ENCODE measurements around the gene CCDC57. TPM values are rescaled to one million over a fixed set of nuclear protein-coding genes. Genes with fewer than 3 reads are reported as not detected.

CCDC57 gene
- polyA plus RNA-seq, 3 donors: 17.1 to 43.8 (median 20.1) TPM

DNA sequence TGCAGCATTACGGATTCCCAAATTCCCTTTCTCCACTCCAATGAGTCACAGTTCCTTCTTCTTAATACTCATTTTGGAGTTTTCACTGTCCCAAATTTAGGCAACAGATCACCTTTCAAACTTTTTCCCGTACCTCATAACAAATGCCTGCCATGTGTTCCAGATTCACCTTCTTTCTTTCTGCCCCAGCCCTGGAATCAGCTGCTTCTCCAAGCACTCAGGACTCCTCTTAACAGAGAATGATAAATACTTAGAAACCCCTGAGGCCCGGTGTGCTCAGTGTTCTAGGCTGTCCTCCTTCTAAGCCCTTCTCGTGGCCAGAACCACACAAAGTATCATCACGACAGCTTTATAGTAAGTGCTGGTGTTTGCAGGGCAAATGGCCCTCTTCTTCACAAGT lies 45.9 kb upstream of the CCDC57 start:
- Histone ChIP-seq H2AFZ (ENCODE audit: insufficient read depth, low read depth, low read length, poor library complexity, severe bottlenecking) (no peak overlapping the region), H3K27ac (ENCODE audit: low read depth in 1 of 2, low read length in 2 of 2) (no peak overlapping the region), H3K4me2 (replicated peaks; ENCODE audit: extremely low read depth, low read length, poor library complexity, severe bottlenecking) (no peak overlapping the region), H3K4me1 (ENCODE audit: control insufficient read depth in 1 of 2, insufficient read depth in 2 of 2, low read length in 2 of 2) (no peaks in the 10 kb centered on the region), H4K20me1 (ENCODE audit: insufficient read depth, low read length) (peaks cover 94% of the 10 kb centered on the region), H3K4me3 (replicated peaks in 1 of 3; ENCODE audit: low read depth in 2 of 3, low read length in 3 of 3) (no peak overlapping the region), H3K36me3 (replicated peaks in 1 of 2; ENCODE audit: control insufficient read depth in 1 of 2, insufficient read depth in 2 of 2, low read length in 2 of 2) (peaks cover 83 to 87% of the 10 kb centered on the region in 2 donors), H3K9me3 (replicated peaks in 1 of 2; ENCODE audit: control insufficient read depth in 1 of 2, insufficient read depth in 1 of 2, low read length in 2 of 2) (no peaks in the 10 kb centered on the region), H3K27me3 (ENCODE audit: control insufficient read depth in 2 of 2, insufficient read depth in 2 of 2, low read length in 2 of 2) (no peaks in the 10 kb centered on the region), H3K79me2 (ENCODE audit: insufficient read depth, low read length) (peaks cover 81% of the 10 kb centered on the region), H3K9ac (ENCODE audit: insufficient read depth, low read length, poor library complexity, severe bottlenecking) (no peak overlapping the region)
- Mint-ChIP-seq H3K9me3 (peaks cover 0 to 2% (median 0%) of the 10 kb centered on the region in 7 donors), H3K4me1 (peaks cover 8% of the 10 kb centered on the region), H3K4me3 (no peak overlapping the region), H3K27me3 (ENCODE audit: low read depth in 3 of 3) (no peaks in the 10 kb centered on the region), H3K27ac (peak overlapping the region in 4 of 7 donors; percentile 3 to 75 (median 38)), H3K36me3 (peaks cover 79 to 84% of the 10 kb centered on the region in 2 donors)
- no peak for DNase-seq
- TF ChIP-seq, protein P1, sequence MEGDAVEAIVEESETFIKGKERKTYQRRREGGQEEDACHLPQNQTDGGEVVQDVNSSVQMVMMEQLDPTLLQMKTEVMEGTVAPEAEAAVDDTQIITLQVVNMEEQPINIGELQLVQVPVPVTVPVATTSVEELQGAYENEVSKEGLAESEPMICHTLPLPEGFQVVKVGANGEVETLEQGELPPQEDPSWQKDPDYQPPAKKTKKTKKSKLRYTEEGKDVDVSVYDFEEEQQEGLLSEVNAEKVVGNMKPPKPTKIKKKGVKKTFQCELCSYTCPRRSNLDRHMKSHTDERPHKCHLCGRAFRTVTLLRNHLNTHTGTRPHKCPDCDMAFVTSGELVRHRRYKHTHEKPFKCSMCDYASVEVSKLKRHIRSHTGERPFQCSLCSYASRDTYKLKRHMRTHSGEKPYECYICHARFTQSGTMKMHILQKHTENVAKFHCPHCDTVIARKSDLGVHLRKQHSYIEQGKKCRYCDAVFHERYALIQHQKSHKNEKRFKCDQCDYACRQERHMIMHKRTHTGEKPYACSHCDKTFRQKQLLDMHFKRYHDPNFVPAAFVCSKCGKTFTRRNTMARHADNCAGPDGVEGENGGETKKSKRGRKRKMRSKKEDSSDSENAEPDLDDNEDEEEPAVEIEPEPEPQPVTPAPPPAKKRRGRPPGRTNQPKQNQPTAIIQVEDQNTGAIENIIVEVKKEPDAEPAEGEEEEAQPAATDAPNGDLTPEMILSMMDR (IDR thresholded peaks at IDR 0.05): no peak
- intact Hi-C loops (cut with micrococcal nuclease): no loop called here
- WGBS (ENCODE audit: insufficient coverage): 100% methylated on average over 2 of the region's 5 CpGs

DNA sequence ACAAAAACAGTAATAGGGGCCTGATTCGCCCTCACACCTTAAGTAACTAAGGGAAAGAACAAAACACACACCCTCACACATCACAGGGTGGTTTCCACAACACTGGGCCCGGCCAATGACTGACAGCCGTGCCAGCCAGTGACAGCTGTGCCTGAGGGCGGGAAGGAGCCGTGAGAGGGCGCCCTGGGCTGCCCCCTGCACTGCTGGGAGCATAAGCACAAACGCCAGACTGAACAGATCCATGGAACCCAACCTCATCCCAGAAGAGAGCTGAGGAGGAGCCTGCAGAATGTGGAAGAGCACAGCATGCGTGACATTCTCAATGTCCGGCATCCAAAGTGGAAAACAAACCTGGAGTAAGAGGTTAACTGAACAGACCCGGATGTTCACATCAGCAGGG lies 44.8 kb upstream of the CCDC57 start:
- DNase-seq: peak in 1 of 3 donors; percentile 43
- Histone ChIP-seq H3K4me1 (ENCODE audit: control insufficient read depth in 1 of 2, insufficient read depth in 2 of 2, low read length in 2 of 2) (no peaks in the 10 kb centered on the region), H3K27ac (ENCODE audit: low read depth in 1 of 2, low read length in 2 of 2) (peak overlapping the region in 1 of 2 donors; percentile 41), H2AFZ (ENCODE audit: insufficient read depth, low read depth, low read length, poor library complexity, severe bottlenecking) (no peak overlapping the region), H3K4me2 (replicated peaks; ENCODE audit: extremely low read depth, low read length, poor library complexity, severe bottlenecking) (no peak overlapping the region), H3K36me3 (replicated peaks in 1 of 2; ENCODE audit: control insufficient read depth in 1 of 2, insufficient read depth in 2 of 2, low read length in 2 of 2) (peaks cover 83 to 87% of the 10 kb centered on the region in 2 donors), H3K9ac (ENCODE audit: insufficient read depth, low read length, poor library complexity, severe bottlenecking) (no peak overlapping the region), H3K27me3 (ENCODE audit: control insufficient read depth in 2 of 2, insufficient read depth in 2 of 2, low read length in 2 of 2) (no peaks in the 10 kb centered on the region), H3K79me2 (ENCODE audit: insufficient read depth, low read length) (peaks cover 81% of the 10 kb centered on the region), H4K20me1 (ENCODE audit: insufficient read depth, low read length) (peaks cover 94% of the 10 kb centered on the region), H3K9me3 (replicated peaks in 1 of 2; ENCODE audit: control insufficient read depth in 1 of 2, insufficient read depth in 1 of 2, low read length in 2 of 2) (no peaks in the 10 kb centered on the region), H3K4me3 (replicated peaks in 1 of 3; ENCODE audit: low read depth in 2 of 3, low read length in 3 of 3) (no peak overlapping the region)
- peaks cover 8% of the 10 kb centered on the region for H3K4me1 Mint-ChIP-seq
- H3K9me3 Mint-ChIP-seq: peaks cover 0 to 3% (median 0%) of the 10 kb centered on the region in 7 donors
- 92% methylated on average over 5 of the region's 10 CpGs for WGBS (ENCODE audit: insufficient coverage)
- TF ChIP-seq, protein P1 (IDR thresholded peaks at IDR 0.05): no peak
- H3K27me3 Mint-ChIP-seq (ENCODE audit: low read depth in 3 of 3): no peaks in the 10 kb centered on the region
- H3K36me3 Mint-ChIP-seq: peaks cover 78 to 84% of the 10 kb centered on the region in 2 donors
- intact Hi-C loops (cut with micrococcal nuclease): no loop called here
- no peak overlapping the region for H3K4me3 Mint-ChIP-seq
- H3K27ac Mint-ChIP-seq: peak overlapping the region in 4 of 7 donors; percentile 13 to 85 (median 66)

Measured in CD14-positive monocyte (primary cell).